Adrenal gland (tissue), 5 donors: ENCODE data around the gene AGBL4.

Source experiments
- CTCF ChIP-seq, 6 experiments: fragments of 450-650 bp in 4 of 6; fragments of 200-600 bp in 2 of 6; sonication (generic) in 1 of 6; IDR thresholded peaks; 1 replicate in 5 of 6; 2 replicates in 1 of 6; pipeline versions ENCODE4 v1.5.1 to v1.8.0; 2016 to 2021; ENCODE audit warnings: antibody characterized with exemption in 6 of 6, mild to moderate bottlenecking in 2 of 6, moderate library complexity in 1 of 6
- POLR2A ChIP-seq, 2 donors: fragments of 450-650 bp; IDR thresholded peaks; one replicate each; pipeline ENCODE4 v1.6.1; 2017; ENCODE audit warnings: antibody characterized with exemption in 2 of 2, mild to moderate bottlenecking in 2 of 2, moderate library complexity in 1 of 2
- donor health status: DM: no; HTN: no; CAD: no.

GRCh38 chr1:48552903-48553606, 1470.7 kb downstream of the AGBL4 start:
- TF ChIP-seq CTCF (IDR thresholded peaks at IDR 0.05) = no peak
- no peak for TF ChIP-seq POLR2A (IDR thresholded peaks at IDR 0.05)
